ENCODE data around the gene OR52E4. TPM values are rescaled to one million over a fixed set of nuclear protein-coding genes. Genes with fewer than 3 reads are reported as not detected.

The OR52E4 gene
- total RNA-seq, 3 donors from 2014 or later: not detected

DNA sequence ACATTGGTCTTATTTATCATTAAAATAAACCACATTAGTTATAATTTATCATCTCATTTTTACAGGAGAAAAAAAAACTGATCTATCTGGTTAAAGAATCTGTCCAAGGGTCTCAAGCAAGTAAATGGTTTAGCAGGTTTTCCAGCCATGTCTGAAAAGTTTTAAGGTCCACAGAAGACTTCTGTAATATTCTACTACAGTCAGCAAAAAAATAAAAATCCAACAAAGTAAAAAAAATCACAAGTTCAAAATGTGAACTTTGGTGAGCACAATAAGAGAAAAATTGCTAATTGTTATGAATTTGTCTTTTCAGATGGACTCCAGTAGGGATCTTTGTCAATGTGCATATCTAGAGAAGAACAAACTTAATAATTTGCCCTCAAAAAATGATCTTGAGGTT is 1.3 kb downstream of the OR52E4 start:
- Histone ChIP-seq H3K36me3 (ENCODE audit: low read depth) (no peaks in the 10 kb centered on the region), H3K4me1 (ENCODE audit: low read depth) (no peaks in the 10 kb centered on the region), H3K4me3 (no peak overlapping the region), H3K9me3 (no peaks in the 10 kb centered on the region)
- TF ChIP-seq, protein P1, sequence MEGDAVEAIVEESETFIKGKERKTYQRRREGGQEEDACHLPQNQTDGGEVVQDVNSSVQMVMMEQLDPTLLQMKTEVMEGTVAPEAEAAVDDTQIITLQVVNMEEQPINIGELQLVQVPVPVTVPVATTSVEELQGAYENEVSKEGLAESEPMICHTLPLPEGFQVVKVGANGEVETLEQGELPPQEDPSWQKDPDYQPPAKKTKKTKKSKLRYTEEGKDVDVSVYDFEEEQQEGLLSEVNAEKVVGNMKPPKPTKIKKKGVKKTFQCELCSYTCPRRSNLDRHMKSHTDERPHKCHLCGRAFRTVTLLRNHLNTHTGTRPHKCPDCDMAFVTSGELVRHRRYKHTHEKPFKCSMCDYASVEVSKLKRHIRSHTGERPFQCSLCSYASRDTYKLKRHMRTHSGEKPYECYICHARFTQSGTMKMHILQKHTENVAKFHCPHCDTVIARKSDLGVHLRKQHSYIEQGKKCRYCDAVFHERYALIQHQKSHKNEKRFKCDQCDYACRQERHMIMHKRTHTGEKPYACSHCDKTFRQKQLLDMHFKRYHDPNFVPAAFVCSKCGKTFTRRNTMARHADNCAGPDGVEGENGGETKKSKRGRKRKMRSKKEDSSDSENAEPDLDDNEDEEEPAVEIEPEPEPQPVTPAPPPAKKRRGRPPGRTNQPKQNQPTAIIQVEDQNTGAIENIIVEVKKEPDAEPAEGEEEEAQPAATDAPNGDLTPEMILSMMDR (IDR thresholded peaks at IDR 0.05): no peak
- ATAC-seq (no peak), DNase-seq (no peak)
- intact Hi-C loops (cut with DNase I, micrococcal nuclease): no loop called here

- no peaks in the 10 kb centered on the region for H3K36me3 ChIP-seq (ENCODE audit: low read depth)
- DNase-seq (no peak), ATAC-seq (no peak)
- H3K4me3 ChIP-seq: no peak overlapping the region
- no peaks in the 10 kb centered on the region for H3K4me1 ChIP-seq (ENCODE audit: low read depth)
- no peaks in the 10 kb centered on the region for H3K9me3 ChIP-seq
- TF ChIP-seq, protein P1 (IDR thresholded peaks at IDR 0.05): no peak
- intact Hi-C loops (cut with DNase I, micrococcal nuclease): no loop called here
Observed at GRCh38 chr11:5887172-5887571, 6.7 kb downstream of the OR52E4 start.

DNA sequence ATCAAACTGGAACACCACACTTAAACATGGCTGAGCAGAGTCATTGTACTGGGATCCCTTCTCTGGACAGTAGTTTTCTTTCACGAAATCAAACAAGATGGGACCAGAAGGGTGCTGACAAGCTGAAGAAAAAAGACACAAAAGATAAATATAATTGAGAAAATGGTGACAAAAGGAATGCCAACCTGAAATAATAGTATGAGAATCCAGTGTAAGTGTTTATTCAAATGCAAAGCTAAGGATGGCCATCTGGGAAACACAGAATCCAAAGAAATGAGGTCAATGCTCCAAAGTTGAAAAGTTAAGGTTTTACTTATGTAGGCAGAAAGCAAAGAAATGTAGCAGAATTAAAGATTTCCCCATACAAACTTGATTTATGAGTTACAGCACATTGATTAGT is 7.2 kb downstream of the OR52E4 start:
- ATAC-seq (no peak), DNase-seq (no peak)
- no peaks in the 10 kb centered on the region for H3K36me3 ChIP-seq (ENCODE audit: low read depth)
- TF ChIP-seq, protein P1 (IDR thresholded peaks at IDR 0.05): no peak
- no peak overlapping the region for H3K4me3 ChIP-seq
- H3K9me3 ChIP-seq: no peaks in the 10 kb centered on the region
- intact Hi-C loops (cut with DNase I, micrococcal nuclease): no loop called here
- H3K4me1 ChIP-seq (ENCODE audit: low read depth): no peaks in the 10 kb centered on the region

DNA sequence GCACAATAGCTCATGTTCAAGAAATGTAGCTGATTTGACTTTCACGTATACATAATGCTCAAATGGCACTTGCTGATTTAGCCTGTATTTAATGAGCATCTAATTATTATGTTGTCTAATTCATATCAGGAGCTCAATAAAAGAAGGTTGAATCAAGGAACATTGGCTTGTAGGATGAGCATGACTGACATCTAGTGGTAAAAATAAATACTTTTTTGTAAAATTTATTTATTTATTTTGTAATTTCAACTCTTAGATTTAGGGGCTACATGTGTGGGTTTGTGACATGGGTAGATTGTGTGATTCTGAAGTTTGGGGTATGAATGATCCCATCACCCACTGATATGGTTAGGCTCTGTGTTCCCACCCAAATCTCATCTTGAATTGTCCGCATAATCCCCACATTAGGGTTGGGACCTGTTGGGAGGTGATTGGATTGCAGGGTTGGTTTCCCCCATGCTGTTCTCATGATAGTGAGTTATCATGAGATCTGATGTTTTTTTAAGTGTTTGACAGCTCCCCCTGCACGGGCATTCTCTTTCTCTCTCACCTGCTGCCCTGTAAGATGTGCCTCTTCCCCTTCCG is 10.9 kb downstream of the OR52E4 start:
- no peak overlapping the region for H3K4me3 ChIP-seq
- intact Hi-C loops (cut with DNase I, micrococcal nuclease): no loop called here
- H3K9me3 ChIP-seq: no peaks in the 10 kb centered on the region
- no peak for DNase-seq
- TF ChIP-seq, protein P1 (IDR thresholded peaks at IDR 0.05): no peak
- H3K4me1 ChIP-seq (ENCODE audit: low read depth): no peaks in the 10 kb centered on the region
- no peak for ATAC-seq
- no peaks in the 10 kb centered on the region for H3K36me3 ChIP-seq (ENCODE audit: low read depth)

- no peak within 1 kb of the TSS for H3K4me3 ChIP-seq
- intact Hi-C loops (cut with DNase I, micrococcal nuclease): no loop called here
- TF ChIP-seq, protein P1 (IDR thresholded peaks at IDR 0.05): no peak
Observed at GRCh38 chr11:5892908-5893307, 12.5 kb downstream of the OR52E4 start, which contains the start of gene OR52E5. TSS of gene OR52E5 (plus strand) at chr11:5893208. CDS start at chr11:5900777, 7,569 bp downstream.

DNA sequence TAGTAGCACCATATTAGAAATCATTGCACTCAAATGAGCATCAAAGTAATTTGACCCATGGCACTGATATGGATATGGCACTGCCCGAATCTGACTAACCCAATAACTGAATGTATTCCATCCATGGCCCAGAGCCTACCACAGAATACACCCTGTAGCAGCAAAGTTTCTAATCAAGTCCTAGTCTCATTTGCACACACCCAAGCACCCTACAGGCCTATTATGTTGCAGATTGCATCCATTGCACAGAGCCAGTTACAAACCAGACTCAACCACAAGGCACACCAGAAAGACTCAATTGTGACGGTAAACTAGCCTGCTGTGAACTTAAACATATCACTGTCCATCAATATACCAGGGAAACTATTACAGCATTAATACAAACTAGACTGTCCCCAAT is 19.1 kb downstream of the OR52E4 start:
- ATAC-seq: no peak
- H3K36me3 ChIP-seq (ENCODE audit: low read depth): no peaks in the 10 kb centered on the region
- intact Hi-C loops (cut with DNase I, micrococcal nuclease): no loop called here
- TF ChIP-seq, protein P1 (IDR thresholded peaks at IDR 0.05): no peak
- no peaks in the 10 kb centered on the region for H3K4me1 ChIP-seq (ENCODE audit: low read depth)
- H3K4me3 ChIP-seq: no peak overlapping the region
- DNase-seq: no peak
- H3K9me3 ChIP-seq: no peaks in the 10 kb centered on the region

More at GRCh38 chr11:5892908-5893307, 12.5 kb downstream of the OR52E4 start, which contains the start of gene OR52E5:
- no peak for DNase-seq
- no peaks in the 10 kb centered on the region for H3K36me3 ChIP-seq (ENCODE audit: low read depth)
- no peaks in the 10 kb centered on the region for H3K9me3 ChIP-seq
- no peaks in the 10 kb centered on the region for H3K4me1 ChIP-seq (ENCODE audit: low read depth)
- no peak for ATAC-seq

Measured in mucosa of descending colon (tissue), 3 donors.